ENCODE results near the gene ZSWIM1. TPM values are rescaled to one million over a fixed set of nuclear protein-coding genes. Genes with fewer than 3 reads are reported as not detected.

Gene ZSWIM1
- total and polyA plus RNA-seq, 2 of the 8 experiments (the other 6 are each of a cell fraction or from before 2014, with no cell fraction given) = 14.1 to 15.6 TPM

DNA sequence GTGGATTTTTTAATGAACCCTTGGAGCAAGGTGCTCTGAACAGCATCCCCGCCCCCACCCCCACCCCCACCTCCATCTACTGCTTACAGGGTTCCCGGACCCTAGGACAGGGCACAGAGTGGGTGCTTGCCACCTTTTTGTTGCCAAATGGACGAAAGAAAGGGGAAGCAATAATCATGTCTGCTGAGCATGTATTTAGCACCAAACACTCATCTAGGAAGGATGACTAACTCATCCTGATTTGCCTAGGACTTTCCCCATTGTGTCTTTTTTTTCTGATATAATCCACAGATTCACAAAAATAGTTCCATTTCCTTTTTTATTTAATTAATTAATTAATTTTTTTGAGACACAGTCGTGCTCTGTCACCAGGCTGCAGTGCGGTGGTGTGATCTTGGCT lies 32.1 kb downstream of the ZSWIM1 start:
- Histone ChIP-seq H3K4me2 (ENCODE audit: insufficient read depth in 1 of 2, low read depth in 2 of 2, low read length in 2 of 2) (peak overlapping the region in 1 of 2 experiments; percentile 90; a peak in 1 of 4 replicates), H2BK15ac (ENCODE audit: low read length) (no peak overlapping the region), H2BK120ac (replicated peaks; ENCODE audit: low read depth, low read length) (no peak overlapping the region), H3K56ac (replicated peaks; ENCODE audit: insufficient read length, low read depth, low read length) (no peak overlapping the region), H3K23me2 (ENCODE audit: low read depth, low read length) (peaks cover 11% of the 10 kb centered on the region; the same call in 1 of the 2 replicates), H4K91ac (replicated peaks; ENCODE audit: insufficient read length, low read length) (no peak overlapping the region), H3K79me1 (ENCODE audit: low read depth, low read length) (no peaks in the 10 kb centered on the region), H3K23ac (ENCODE audit: insufficient read length) (no peak overlapping the region), H3K36me3 (ENCODE audit: control insufficient read depth in 2 of 4, insufficient read depth in 4 of 4, low read length in 3 of 4) (peaks cover 0 to 10% (median 4%) of the 10 kb centered on the region in 4 experiments; a peak in 4 of 8 replicates), H2AFZ (ENCODE audit: low read length) (no peak overlapping the region), H3K9ac (replicated peaks in 1 of 4; ENCODE audit: extremely low read depth in 1 of 4, low read depth in 3 of 4, low read length in 3 of 4) (no peak overlapping the region), H3K14ac (ENCODE audit: insufficient read length) (no peak overlapping the region), H2AK5ac (ENCODE audit: low read depth, low read length) (no peak overlapping the region), H4K5ac (ENCODE audit: insufficient read length, low read depth, low read length) (no peak overlapping the region), H3K18ac (ENCODE audit: extremely low read depth, low read length) (no peak overlapping the region), H2BK12ac (ENCODE audit: low read depth, low read length) (no peak overlapping the region; the same call in 1 of the 2 replicates), H3K4ac (replicated peaks; ENCODE audit: insufficient read length, low read depth, low read length) (no peak overlapping the region), H4K8ac (ENCODE audit: extremely low read depth, insufficient read depth, low read length) (no peak overlapping the region), H3K27ac (ENCODE audit: low read depth, low read length) (no peak overlapping the region), H3K79me2 (ENCODE audit: control insufficient read depth in 1 of 2, insufficient read depth in 2 of 2, low read length in 2 of 2) (0 out of 4 replicates have a peak, but pooled peaks cover 0 to 3% of the 10 kb centered on the region in 2 experiments), H3K27me3 (replicated peaks in 1 of 4; ENCODE audit: control insufficient read depth in 3 of 4, extremely low read depth in 1 of 4, insufficient read depth in 3 of 4, low read length in 3 of 4) (no peaks in the 10 kb centered on the region), H3K4me1 (replicated peaks in 1 of 4; ENCODE audit: control insufficient read depth in 3 of 4, insufficient read depth in 4 of 4, low read length in 3 of 4) (peaks cover 0 to 2% (median 0%) of the 10 kb centered on the region in 4 experiments; a peak in 3 of 7 replicates), H2BK20ac (ENCODE audit: low read length) (no peak overlapping the region), H3K4me3 (ENCODE audit: extremely low read depth in 1 of 4, insufficient read depth in 2 of 4, low read depth in 3 of 4, low read length in 4 of 4) (no peak overlapping the region), H3K9me3 (ENCODE audit: insufficient read depth in 2 of 2, low read depth in 1 of 2, low read length in 1 of 2) (no peaks in the 10 kb centered on the region), H2BK5ac (ENCODE audit: low read depth, low read length) (no peak overlapping the region; the same call in 1 of the 2 replicates), H4K20me1 (replicated peaks in 1 of 2; ENCODE audit: control insufficient read depth in 1 of 2, insufficient read depth in 2 of 2, low read length in 2 of 2) (peaks cover 2 to 9% of the 10 kb centered on the region in 2 experiments)
- POLR2A ChIA-PET (ENCODE audit: partially characterized antibody) = interaction anchor here (1.1 to 5.8 kb wide), 3 partner anchors 14 to 24 kb away, joined by 8 to 65 read pairs (median 50); partner anchors contain the start of gene PCIF1
- no peak for DNase-seq (ENCODE audit: low read depth in 1 of 2, low spot score in 2 of 2)
- CTCF ChIA-PET (ENCODE audit: partially characterized antibody) = no interaction called here
- 87% methylated on average over 5 of the region's 5 CpGs; no CpG with 5 or more reads in 1 of the 2 experiments for WGBS, 2 experiments (ENCODE audit: extremely low coverage in 1 of 2, insufficient coverage in 1 of 2, insufficient read length in 1 of 2, insufficient replicate concordance in 2 of 2, low coverage in 1 of 2, low lambda C conversion rate in 2 of 2, missing lambda C conversion rate in 1 of 2)
- FAIRE-seq = no peak
- TF ChIP-seq BRCA1 (IDR thresholded peaks at IDR 0.05; ENCODE audit: low read depth, low read length) (no peak), SIX5 (IDR thresholded peaks at IDR 0.05; ENCODE audit: low read depth, low read length) (no peak), CHD1 (IDR thresholded peaks at IDR 0.05; ENCODE audit: low read depth, low read length) (no peak), PHF8 (conservative IDR thresholded peaks at IDR 0.05; ENCODE audit: low read depth, low read length) (no peak), JUND (IDR thresholded peaks at IDR 0.05; ENCODE audit: low read length) (no peak), TAF1 (IDR thresholded peaks at IDR 0.05; ENCODE audit: low read depth, low read length) (no peak), EZH2 (IDR thresholded peaks at IDR 0.05; ENCODE audit: low read depth, low read length, severe bottlenecking) (no peak), ASH2L (IDR thresholded peaks at IDR 0.05; ENCODE audit: low read length) (no peak), TAF7 (optimal IDR thresholded peaks at IDR 0.05; ENCODE audit: borderline replicate concordance, low read depth, low read length) (no peak), TEAD4 (IDR thresholded peaks at IDR 0.05; ENCODE audit: low read depth, low read length) (no peak), TCF12 (IDR thresholded peaks at IDR 0.05; ENCODE audit: low read depth, low read length) (no peak)
- TF ChIP-seq, protein P1, sequence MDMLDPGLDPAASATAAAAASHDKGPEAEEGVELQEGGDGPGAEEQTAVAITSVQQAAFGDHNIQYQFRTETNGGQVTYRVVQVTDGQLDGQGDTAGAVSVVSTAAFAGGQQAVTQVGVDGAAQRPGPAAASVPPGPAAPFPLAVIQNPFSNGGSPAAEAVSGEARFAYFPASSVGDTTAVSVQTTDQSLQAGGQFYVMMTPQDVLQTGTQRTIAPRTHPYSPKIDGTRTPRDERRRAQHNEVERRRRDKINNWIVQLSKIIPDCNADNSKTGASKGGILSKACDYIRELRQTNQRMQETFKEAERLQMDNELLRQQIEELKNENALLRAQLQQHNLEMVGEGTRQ (IDR thresholded peaks at IDR 0.05; ENCODE audit: low read length) = no peak
- TF ChIP-seq, protein P2, sequence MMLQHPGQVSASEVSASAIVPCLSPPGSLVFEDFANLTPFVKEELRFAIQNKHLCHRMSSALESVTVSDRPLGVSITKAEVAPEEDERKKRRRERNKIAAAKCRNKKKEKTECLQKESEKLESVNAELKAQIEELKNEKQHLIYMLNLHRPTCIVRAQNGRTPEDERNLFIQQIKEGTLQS (IDR thresholded peaks at IDR 0.05; ENCODE audit: insufficient read depth, low read depth, low read length) = no peak

Measured in H1 (cell line).